ENCODE measurements around the gene DDC.

Gene DDC

GRCh38 chr7:50422858-50423257 lies 142.3 kb downstream of the DDC start:
- no peak overlapping the region for H3K4me3 ChIP-seq (ENCODE audit: control insufficient read depth, low read depth, low read length)
- DNase-seq (ENCODE audit: low read depth), result no peak
- TF ChIP-seq CTCF (conservative IDR thresholded peaks at IDR 0.05; ENCODE audit: control insufficient read depth, insufficient read depth, low read depth, low read length), result no peak

- no peak overlapping the region for H3K4me3 ChIP-seq (ENCODE audit: control insufficient read depth, low read depth, low read length)
- DNase-seq (ENCODE audit: low read depth), result no peak
- no peak for TF ChIP-seq CTCF (conservative IDR thresholded peaks at IDR 0.05; ENCODE audit: control insufficient read depth, insufficient read depth, low read depth, low read length)
These were observed 144.2 kb downstream of the DDC start for GRCh38 chr7:50421043-50421442.

GRCh38 chr7:50418526-50419290 lies 146.5 kb downstream of the DDC start:
- TF ChIP-seq CTCF (conservative IDR thresholded peaks at IDR 0.05; ENCODE audit: control insufficient read depth, insufficient read depth, low read depth, low read length), result no peak
- no peak overlapping the region for H3K4me3 ChIP-seq (ENCODE audit: control insufficient read depth, low read depth, low read length)
- DNase-seq (ENCODE audit: low read depth), result no peak

- peak; percentile 95 for TF ChIP-seq CTCF (conservative IDR thresholded peaks at IDR 0.05; ENCODE audit: control insufficient read depth, insufficient read depth, low read depth, low read length)
These were observed 147.1 kb downstream of the DDC start for GRCh38 chr7:50418086-50418515.

GRCh38 chr7:50416527-50417182 lies 148.6 kb downstream of the DDC start:
- no peak overlapping the region for H3K4me3 ChIP-seq (ENCODE audit: control insufficient read depth, low read depth, low read length)
- DNase-seq (ENCODE audit: low read depth), result no peak

More at GRCh38 chr7:50418086-50418515, 147.1 kb downstream of the DDC start:
- H3K4me3 ChIP-seq (ENCODE audit: control insufficient read depth, low read depth, low read length), result no peak overlapping the region
- peak; percentile 80 for DNase-seq (ENCODE audit: low read depth)

GRCh38 chr7:50415844-50416364 lies 149.3 kb downstream of the DDC start:
- H3K4me3 ChIP-seq (ENCODE audit: control insufficient read depth, low read depth, low read length), result no peak overlapping the region
- DNase-seq (ENCODE audit: low read depth), result no peak
- TF ChIP-seq CTCF (conservative IDR thresholded peaks at IDR 0.05; ENCODE audit: control insufficient read depth, insufficient read depth, low read depth, low read length), result no peak

More at GRCh38 chr7:50416527-50417182, 148.6 kb downstream of the DDC start:
- no peak for TF ChIP-seq CTCF (conservative IDR thresholded peaks at IDR 0.05; ENCODE audit: control insufficient read depth, insufficient read depth, low read depth, low read length)

All from fibroblast of mammary gland (primary cell).